Activated T-cell treated with anti-CD3 and anti-CD28 coated beads for 24 hours (primary cell): ENCODE results near the gene NAV2.

Experiments used
- DNase-seq: peaks from one replicate; pipeline ENCODE4 v3.0.0-alpha.2; 2020; ENCODE audit warnings: low read depth

Gene NAV2

GRCh38 chr11:19866037-19866436, 153.4 kb downstream of the NAV2 start:
- DNase-seq: no peak

GRCh38 chr11:19866521-19866920, 153.9 kb downstream of the NAV2 start:
- no peak for DNase-seq

GRCh38 chr11:19867064-19867463, 154.4 kb downstream of the NAV2 start:
- DNase-seq: no peak

- DNase-seq: no peak
These were observed 155.7 kb downstream of the NAV2 start for GRCh38 chr11:19868281-19868821.

GRCh38 chr11:19868871-19869270, 156.2 kb downstream of the NAV2 start:
- no peak for DNase-seq

GRCh38 chr11:19869466-19869865, 156.8 kb downstream of the NAV2 start:
- no peak for DNase-seq

GRCh38 chr11:19869946-19870589, 157.4 kb downstream of the NAV2 start:
- no peak for DNase-seq

- no peak for DNase-seq
These were observed 158.9 kb downstream of the NAV2 start for GRCh38 chr11:19871531-19871930.

- no peak for DNase-seq
These were observed 160.0 kb downstream of the NAV2 start for GRCh38 chr11:19872512-19873145.

GRCh38 chr11:19873730-19874129, 161.1 kb downstream of the NAV2 start:
- no peak for DNase-seq

- no peak for DNase-seq
These were observed 161.6 kb downstream of the NAV2 start for GRCh38 chr11:19874266-19874665.

- no peak for DNase-seq
These were observed 164.1 kb downstream of the NAV2 start for GRCh38 chr11:19876750-19877149.

- DNase-seq: no peak
These were observed 165.9 kb downstream of the NAV2 start for GRCh38 chr11:19878520-19878919.

- no peak for DNase-seq
These were observed 166.9 kb downstream of the NAV2 start for GRCh38 chr11:19879307-19880087.

- no peak for DNase-seq
These were observed 167.4 kb downstream of the NAV2 start for GRCh38 chr11:19880088-19880345.

- DNase-seq: no peak
These were observed 168.5 kb downstream of the NAV2 start for GRCh38 chr11:19881177-19881576.

GRCh38 chr11:19882356-19882755, 169.7 kb downstream of the NAV2 start:
- no peak for DNase-seq

- no peak for DNase-seq
These were observed 173.9 kb downstream of the NAV2 start for GRCh38 chr11:19886498-19886897.

GRCh38 chr11:19887842-19888241, 175.2 kb downstream of the NAV2 start:
- DNase-seq: no peak

GRCh38 chr11:19889531-19889930, 176.9 kb downstream of the NAV2 start:
- DNase-seq: no peak

GRCh38 chr11:19890308-19890707, 177.7 kb downstream of the NAV2 start:
- no peak for DNase-seq

- DNase-seq: no peak
These were observed 178.4 kb downstream of the NAV2 start for GRCh38 chr11:19891022-19891421.

GRCh38 chr11:19892387-19892786, 179.8 kb downstream of the NAV2 start:
- DNase-seq: no peak
